ENCODE results near the gene CCDC88B. TPM values are rescaled to one million over a fixed set of nuclear protein-coding genes. Genes with fewer than 3 reads are reported as not detected.
"Not testable (repeated sequence)": the region's sequence is repeated elsewhere in the genome, so short reads cannot be mapped to it uniquely, and the experiment has no call there.

Gene CCDC88B
- total and polyA plus RNA-seq, 2 experiments from 2014 or later, result 6.8 to 12.1 TPM

- no peak for TF ChIP-seq CTCF (conservative IDR thresholded peaks at IDR 0.05; ENCODE audit: low read depth in 2 of 2)
These were observed 33.5 kb upstream of the CCDC88B start (continued) for GRCh38 chr11:64306563-64306875.

- ATAC-seq, result no peak
- H3K4me3 Mint-ChIP-seq, result peak overlapping the region; percentile 100
- no peaks in the 10 kb centered on the region for H3K9me2 ChIP-seq (ENCODE audit: insufficient read depth)
- H3F3A ChIP-seq (replicated peaks; ENCODE audit: low read depth), result peaks cover 7% of the 10 kb centered on the region
- H3K79me2 ChIP-seq (replicated peaks; ENCODE audit: insufficient read depth), result peaks cover 36% of the 10 kb centered on the region
- peaks cover 18% of the 10 kb centered on the region for H3K27me3 Mint-ChIP-seq (ENCODE audit: insufficient read depth, low read depth, poor library complexity)
- H3K4me1 Mint-ChIP-seq, result peaks cover 14% of the 10 kb centered on the region
- no peaks in the 10 kb centered on the region; the same call in 2 of the 3 replicates for H3K9me3 Mint-ChIP-seq
- H3K36me3 Mint-ChIP-seq (ENCODE audit: low read depth), result peaks cover 10% of the 10 kb centered on the region; the same call in 2 of the 3 replicates
- H3K4me2 ChIP-seq, result peak overlapping the region; percentile 90
- no peaks in the 10 kb centered on the region for H3K36me3 ChIP-seq (ENCODE audit: insufficient read depth)
- no peak overlapping the region for H3K27ac ChIP-seq (ENCODE audit: low read depth)
- no peak for DNase-seq (ENCODE audit: low spot score)
- TF ChIP-seq ZNF331 (CRISPR knock-in tag; IDR thresholded peaks at IDR 0.05; ENCODE audit: low read depth), result no peak
- peaks cover 9% of the 10 kb centered on the region; the same call in 1 of the 2 replicates for H3K4me1 ChIP-seq (ENCODE audit: insufficient read depth)
- H3K27ac Mint-ChIP-seq, result no peak overlapping the region; the same call in 1 of the 2 replicates
- H2AFZ ChIP-seq, result no peak overlapping the region
- H3K27me3 ChIP-seq (ENCODE audit: insufficient read depth), result peaks cover 13% of the 10 kb centered on the region
- H3K4me3 ChIP-seq, result peak overlapping the region; percentile 91
- no peaks in the 10 kb centered on the region; the same call in 1 of the 2 replicates for H4K20me1 ChIP-seq (replicated peaks; ENCODE audit: insufficient read depth)
These were observed 33.0 kb upstream of the CCDC88B start for GRCh38 chr11:64306876-64307622.

GRCh38 chr11:64307795-64308194, 32.2 kb upstream of the CCDC88B start:
- H3K9me2 ChIP-seq (ENCODE audit: insufficient read depth); DNase-seq (ENCODE audit: low spot score); H3F3A ChIP-seq (replicated peaks; ENCODE audit: low read depth); H3K4me2 ChIP-seq; H3K27ac ChIP-seq (ENCODE audit: low read depth); H4K20me1 ChIP-seq (replicated peaks; ENCODE audit: insufficient read depth); H3K36me3 ChIP-seq (ENCODE audit: insufficient read depth); H3K4me1 ChIP-seq (ENCODE audit: insufficient read depth); H3K9me3 Mint-ChIP-seq; H3K27me3 ChIP-seq (ENCODE audit: insufficient read depth); H2AFZ ChIP-seq; H3K4me3 ChIP-seq; ATAC-seq; H3K27ac Mint-ChIP-seq: not testable (repeated sequence)
- H3K79me2 ChIP-seq (replicated peaks; ENCODE audit: insufficient read depth), result peaks cover 39% of the 10 kb centered on the region
- peak overlapping the region; percentile 29; the same call in 2 of the 3 replicates for H3K4me3 Mint-ChIP-seq
- peaks cover 14% of the 10 kb centered on the region for H3K4me1 Mint-ChIP-seq
- H3K36me3 Mint-ChIP-seq (ENCODE audit: low read depth), result peaks cover 13% of the 10 kb centered on the region; the same call in 2 of the 3 replicates
- peaks cover 23% of the 10 kb centered on the region for H3K27me3 Mint-ChIP-seq (ENCODE audit: insufficient read depth, low read depth, poor library complexity)

- peaks cover 30% of the 10 kb centered on the region for H3K79me2 ChIP-seq (replicated peaks; ENCODE audit: insufficient read depth)
- H3K4me1 ChIP-seq (ENCODE audit: insufficient read depth), result peaks cover 5% of the 10 kb centered on the region
- no peak overlapping the region for H3K4me2 ChIP-seq
- no peak overlapping the region for H3K27ac ChIP-seq (ENCODE audit: low read depth)
- no peaks in the 10 kb centered on the region; the same call in none of the 2 replicates for H4K20me1 ChIP-seq (replicated peaks; ENCODE audit: insufficient read depth)
- H3K27me3 ChIP-seq (ENCODE audit: insufficient read depth), result no peaks in the 10 kb centered on the region
- no peaks in the 10 kb centered on the region for H3K9me2 ChIP-seq (ENCODE audit: insufficient read depth)
- no peak overlapping the region for H2AFZ ChIP-seq
- peaks cover 19% of the 10 kb centered on the region; the same call in 1 of the 2 replicates for H3F3A ChIP-seq (replicated peaks; ENCODE audit: low read depth)
- ATAC-seq, result no peak
- no peaks in the 10 kb centered on the region; the same call in 1 of the 2 replicates for H3K36me3 ChIP-seq (ENCODE audit: insufficient read depth)
- Mint-ChIP-seq H3K9me3 (no peaks in the 10 kb centered on the region; the same call in 1 of the 3 replicates), H3K27ac (no peak overlapping the region; the same call in 1 of the 2 replicates), H3K4me1 (peaks cover 8% of the 10 kb centered on the region; the same call in 2 of the 3 replicates), H3K27me3 (ENCODE audit: insufficient read depth, low read depth, poor library complexity) (peaks cover 25% of the 10 kb centered on the region), H3K36me3 (ENCODE audit: low read depth) (peaks cover 35% of the 10 kb centered on the region), H3K4me3 (no peak overlapping the region; the same call in 2 of the 3 replicates)
- H3K4me3 ChIP-seq, result no peak overlapping the region
- no peak for DNase-seq (ENCODE audit: low spot score)
- no peak for TF ChIP-seq JUNB (IDR thresholded peaks at IDR 0.05; ENCODE audit: unreplicated experiment)
- no peak for TF ChIP-seq STAT1 (IDR thresholded peaks at IDR 0.05; ENCODE audit: unreplicated experiment)
- TF ChIP-seq EZH2phosphoT487 (IDR thresholded peaks at IDR 0.05; ENCODE audit: unreplicated experiment), result no peak
- TF ChIP-seq CTCF (conservative IDR thresholded peaks at IDR 0.05; ENCODE audit: low read depth in 2 of 2), result no peak
- no peak for TF ChIP-seq ETS1 (IDR thresholded peaks at IDR 0.05)
- TF ChIP-seq CREB1 (CRISPR knock-in tag; IDR thresholded peaks at IDR 0.05; ENCODE audit: low read depth), result no peak
- no peak for TF ChIP-seq NANOG (IDR thresholded peaks at IDR 0.05; ENCODE audit: borderline replicate concordance)
- TF ChIP-seq POLR2AphosphoS5 (IDR thresholded peaks at IDR 0.05; ENCODE audit: low read depth), result no peak
These were observed 27.1 kb upstream of the CCDC88B start for GRCh38 chr11:64312947-64313346.
